Upper lobe of right lung (tissue), 1 donor: ENCODE data around the gene MYEOV. TPM values are rescaled to one million over a fixed set of nuclear protein-coding genes. Genes with fewer than 3 reads are reported as not detected.

Experiments
- ATAC-seq: fragments of 200-7000 bp; cut with Tn5 transposase; one replicate; pipeline ENCODE4 v1.9.1; 2020; ENCODE audit warnings: mild to moderate bottlenecking, moderate library complexity
- DNase-seq: peaks from one replicate; pipeline ENCODE4 v3.0.0-alpha.2; 2020
- H3K27ac ChIP-seq: fragments of 200-600 bp; one replicate; pipeline ENCODE4 v1.8.0; 2022
- H3K27me3 ChIP-seq: fragments of 200-600 bp; one replicate; pipeline ENCODE4 v1.8.0; 2022; ENCODE audit warnings: mild to moderate bottlenecking
- H3K36me3 ChIP-seq: fragments of 200-600 bp; one replicate; pipeline ENCODE4 v1.8.0; 2022
- H3K4me1 ChIP-seq: fragments of 200-600 bp; one replicate; pipeline ENCODE4 v1.8.0; 2022
- H3K4me3 ChIP-seq: fragments of 200-600 bp; one replicate; pipeline ENCODE4 v1.8.0; 2022; ENCODE audit warnings: mild to moderate bottlenecking
- H3K9me3 ChIP-seq: fragments of 200-600 bp; one replicate; pipeline ENCODE4 v1.8.0; 2022
- CTCF ChIP-seq: fragments of 200-600 bp; IDR thresholded peaks from one replicate; pipeline ENCODE4 v1.8.0; 2022; ENCODE audit warnings: antibody characterized with exemption
- intact Hi-C: fragments of 100-400 bp; cut with DNase I; formaldehyde crosslinking; loops from one replicate; pipeline ENCODE4 v1.11.0; 2022
- total RNA-seq: library from RNA; stranded (reverse); fragmentation: NEBNext Ultra II Directional; extraction: Animal tissue kit (Norgen Biotek cat#: 25700); gene quantifications from one replicate; pipeline ENCODE4 v1.2.1, GENCODE V29; 2021
- donor health status: DM: no; HTN: yes; CAD: no; lungs with severe emphysema.

The MYEOV gene
- total RNA-seq, 1 donor from 2014 or later, result 0.23 TPM

GRCh38 chr11:69287968-69288882, 5.7 kb upstream of the MYEOV start:
- ATAC-seq (peak; percentile 90), DNase-seq (peak; percentile 87)
- peak overlapping the region; percentile 30 for H3K27ac ChIP-seq
- no peaks in the 10 kb centered on the region for H3K36me3 ChIP-seq
- TF ChIP-seq CTCF, result no peak
- H3K9me3 ChIP-seq, result no peaks in the 10 kb centered on the region
- intact Hi-C loops, result no loop called here
- H3K4me1 ChIP-seq, result peaks cover 9% of the 10 kb centered on the region
- no peaks in the 10 kb centered on the region for H3K27me3 ChIP-seq
- H3K4me3 ChIP-seq, result no peak overlapping the region

- Histone ChIP-seq H3K36me3 (no peaks in the 10 kb centered on the region), H3K27ac (no peak overlapping the region), H3K9me3 (no peaks in the 10 kb centered on the region), H3K4me1 (peaks cover 15% of the 10 kb centered on the region), H3K4me3 (no peak overlapping the region), H3K27me3 (no peaks in the 10 kb centered on the region)
- DNase-seq, result no peak
- intact Hi-C loops, result no loop called here
- TF ChIP-seq CTCF, result no peak
- ATAC-seq, result no peak
These were observed 5.1 kb upstream of the MYEOV start for GRCh38 chr11:69288883-69289242.

- ATAC-seq (no peak), DNase-seq (no peak)
- Histone ChIP-seq H3K9me3 (no peaks in the 10 kb centered on the region), H3K27me3 (no peaks in the 10 kb centered on the region), H3K36me3 (no peaks in the 10 kb centered on the region), H3K4me1 (peaks cover 20% of the 10 kb centered on the region), H3K27ac (no peak overlapping the region), H3K4me3 (no peak overlapping the region)
- no peak for TF ChIP-seq CTCF
- intact Hi-C loops, result loop anchor here (10.0 kb wide), 1 partner anchor 186 kb away; no protein-coding TSS in a partner anchor
These were observed 3.1 kb upstream of the MYEOV start for GRCh38 chr11:69290806-69291205.

GRCh38 chr11:69291459-69292110, 2.4 kb upstream of the MYEOV start:
- no peak overlapping the region for H3K27ac ChIP-seq
- H3K27me3 ChIP-seq, result no peaks in the 10 kb centered on the region
- H3K9me3 ChIP-seq, result no peaks in the 10 kb centered on the region
- H3K36me3 ChIP-seq, result no peaks in the 10 kb centered on the region
- DNase-seq (no peak), ATAC-seq (no peak)
- no peak overlapping the region for H3K4me3 ChIP-seq
- peaks cover 27% of the 10 kb centered on the region for H3K4me1 ChIP-seq
- intact Hi-C loops, result loop anchor here (10.0 kb wide), 1 partner anchor 187 kb away; no protein-coding TSS in a partner anchor
- TF ChIP-seq CTCF, result no peak

GRCh38 chr11:69292221-69292648, 1.7 kb upstream of the MYEOV start:
- no peak for ATAC-seq
- DNase-seq, result no peak
- Histone ChIP-seq H3K9me3 (no peaks in the 10 kb centered on the region), H3K4me3 (no peak overlapping the region), H3K27me3 (no peaks in the 10 kb centered on the region), H3K36me3 (no peaks in the 10 kb centered on the region), H3K4me1 (peaks cover 34% of the 10 kb centered on the region), H3K27ac (no peak overlapping the region)
- intact Hi-C loops, result loop anchor here (10.0 kb wide), 1 partner anchor 187 kb away; no protein-coding TSS in a partner anchor
- TF ChIP-seq CTCF, result peak; percentile 80
